Peyer's patch (tissue), 4 donors: ENCODE results near the gene UGT1A8. TPM values are rescaled to one million over a fixed set of nuclear protein-coding genes. Genes with fewer than 3 reads are reported as not detected.
A peak's percentile ranks its signal among the peaks of the same experiment; 100 is the strongest.

Source experiments
- DNase-seq, 3 donors: peaks; one replicate each; pipeline ENCODE4 v3.0.0-alpha.2; 2017 to 2019
- H3K27ac ChIP-seq, 4 donors: fragments of 200-600 bp; sonication (generic); one replicate each; pipeline ENCODE4 v1.5.1; 2016 to 2019
- H3K27me3 ChIP-seq, 2 donors: fragments of 200-600 bp; sonication (generic); one replicate each; pipeline ENCODE4 v1.5.1; 2019
- H3K36me3 ChIP-seq, 3 donors: fragments of 200-600 bp; sonication (generic); one replicate each; pipeline ENCODE4 v1.5.1; 2016 to 2019
- H3K4me1 ChIP-seq, 4 donors: fragments of 200-600 bp; sonication (generic); one replicate each; pipeline ENCODE4 v1.5.1; 2016 to 2019
- H3K4me3 ChIP-seq, 4 donors: fragments of 200-600 bp; sonication (generic); 1 replicate in 3 of 4; 2 replicates in 1 of 4; pipeline ENCODE4 v1.5.1; 2016 to 2019; ENCODE audit warnings: mild to moderate bottlenecking in 1 of 4
- H3K9me3 ChIP-seq, 4 donors: fragments of 200-600 bp; sonication (generic); one replicate each; pipeline ENCODE4 v1.5.1; 2016 to 2019; ENCODE audit warnings: mild to moderate bottlenecking in 1 of 4
- CTCF ChIP-seq, 6 experiments: fragments of 450-650 bp in 4 of 6; fragments of 200-600 bp in 2 of 6; sonication (generic) in 1 of 6; IDR thresholded peaks; one replicate each; pipeline ENCODE4 v1.5.1; 2017 to 2019; ENCODE audit warnings: antibody characterized with exemption in 6 of 6, mild to moderate bottlenecking in 3 of 6, moderate library complexity in 1 of 6
- POLR2A ChIP-seq, 2 donors: fragments of 450-650 bp; IDR thresholded peaks; one replicate each; pipeline ENCODE4 v1.5.1; 2017; ENCODE audit warnings: antibody characterized with exemption in 2 of 2, mild to moderate bottlenecking in 2 of 2, moderate library complexity in 2 of 2
- total RNA-seq, 4 donors: library from RNA; depleted of rRNA; stranded (reverse); fragments of >200 nt; gene quantifications; one replicate each; pipeline ENCODE4 v1.1.0, GENCODE V29; 2016

UGT1A8 gene
- total RNA-seq, 4 donors from 2014 or later, result 2.5 to 19.6 (median 10.5) TPM

GRCh38 chr2:233705911-233706506 is 88.6 kb downstream of the UGT1A8 start:
- H3K27ac ChIP-seq, result peak overlapping the region in 3 of 4 donors; percentile 26 to 77 (median 69)
- H3K36me3 ChIP-seq, result no peaks in the 10 kb centered on the region

GRCh38 chr2:233706720-233707119 is 89.3 kb downstream of the UGT1A8 start:
- no peak overlapping the region for H3K4me3 ChIP-seq
- H3K4me1 ChIP-seq, result peaks cover 0 to 11% (median 0%) of the 10 kb centered on the region in 4 donors
- H3K27me3 ChIP-seq, result no peaks in the 10 kb centered on the region
- DNase-seq, result no peak
- H3K36me3 ChIP-seq, result no peaks in the 10 kb centered on the region
- peak overlapping the region in 3 of 4 donors; percentile 26 to 77 (median 69) for H3K27ac ChIP-seq
- TF ChIP-seq CTCF (IDR thresholded peaks at IDR 0.05), result no peak
- no peak for TF ChIP-seq POLR2A (IDR thresholded peaks at IDR 0.05)
- no peaks in the 10 kb centered on the region for H3K9me3 ChIP-seq

More at GRCh38 chr2:233705911-233706506, 88.6 kb downstream of the UGT1A8 start:
- H3K4me1 ChIP-seq, result peaks cover 0 to 11% (median 0%) of the 10 kb centered on the region in 4 donors
- H3K9me3 ChIP-seq, result no peaks in the 10 kb centered on the region
- DNase-seq, result peak in 2 of 3 donors; percentile 68 to 76
- no peaks in the 10 kb centered on the region for H3K27me3 ChIP-seq
- TF ChIP-seq POLR2A (IDR thresholded peaks at IDR 0.05) (no peak), CTCF (IDR thresholded peaks at IDR 0.05) (no peak)
- no peak overlapping the region for H3K4me3 ChIP-seq

GRCh38 chr2:233707940-233708644 is 90.7 kb downstream of the UGT1A8 start:
- DNase-seq, result no peak
- no peak overlapping the region for H3K27ac ChIP-seq
- peaks cover 0 to 11% (median 0%) of the 10 kb centered on the region in 4 donors for H3K4me1 ChIP-seq
- no peaks in the 10 kb centered on the region for H3K36me3 ChIP-seq
- TF ChIP-seq POLR2A (IDR thresholded peaks at IDR 0.05), result no peak
- H3K27me3 ChIP-seq, result no peaks in the 10 kb centered on the region
- H3K4me3 ChIP-seq, result no peak overlapping the region
- H3K9me3 ChIP-seq, result no peaks in the 10 kb centered on the region

GRCh38 chr2:233708942-233709341 is 91.5 kb downstream of the UGT1A8 start:
- H3K27me3 ChIP-seq, result no peaks in the 10 kb centered on the region
- no peaks in the 10 kb centered on the region for H3K36me3 ChIP-seq
- no peak overlapping the region for H3K27ac ChIP-seq
- TF ChIP-seq POLR2A (IDR thresholded peaks at IDR 0.05) (no peak), CTCF (IDR thresholded peaks at IDR 0.05) (no peak)
- H3K4me1 ChIP-seq, result peaks cover 0 to 11% (median 0%) of the 10 kb centered on the region in 4 donors
- no peaks in the 10 kb centered on the region for H3K9me3 ChIP-seq
- H3K4me3 ChIP-seq, result no peak overlapping the region
- DNase-seq, result no peak

- H3K4me3 ChIP-seq, result no peak overlapping the region
- H3K36me3 ChIP-seq, result no peaks in the 10 kb centered on the region
- peaks cover 0 to 5% (median 0%) of the 10 kb centered on the region in 4 donors for H3K4me1 ChIP-seq
- DNase-seq, result peak; percentile 67 to 91 (median 88)
- H3K9me3 ChIP-seq, result no peaks in the 10 kb centered on the region
- H3K27me3 ChIP-seq, result no peaks in the 10 kb centered on the region
- TF ChIP-seq POLR2A (IDR thresholded peaks at IDR 0.05) (no peak), CTCF (IDR thresholded peaks at IDR 0.05) (peak in 4 of 6 experiments; percentile 81 to 88 (median 82))
- H3K27ac ChIP-seq, result no peak overlapping the region
These were observed 94.0 kb downstream of the UGT1A8 start for GRCh38 chr2:233711312-233712008.
